Psoas muscle (tissue), 8 donors: ENCODE results near the gene ENDOU. TPM values are rescaled to one million over a fixed set of nuclear protein-coding genes. Genes with fewer than 3 reads are reported as not detected.

Source experiments
- ATAC-seq, 4 donors: fragments of 200-7000 bp; cut with Tn5 transposase; one replicate each; pipeline ENCODE4 v1.9.1; 2020; ENCODE audit warnings: moderate library complexity in 3 of 4, mild to moderate bottlenecking in 2 of 4
- DNase-seq, 2 donors: peaks; one replicate each; pipeline ENCODE4 v3.0.0-alpha.2; 2020
- H3K27ac ChIP-seq: fragments of 200-600 bp; one replicate; pipeline ENCODE4 v1.8.0; 2022
- H3K27me3 ChIP-seq, 3 donors: fragments of 200-600 bp in 1 of 3; one replicate each; pipeline versions ENCODE4 v1.6.1 to v1.8.0; 2013 to 2022; ENCODE audit warnings: low read length in 2 of 3, mild to moderate bottlenecking in 2 of 3, moderate library complexity in 1 of 3; ENCODE audit not compliant: insufficient read depth in 3 of 3
- H3K36me3 ChIP-seq, 2 donors: fragments of 200-600 bp in 1 of 2; one replicate each; pipeline versions ENCODE4 v1.6.1 to v1.8.0; 2013 to 2022; ENCODE audit warnings: low read depth in 1 of 2, mild to moderate bottlenecking in 1 of 2, moderate library complexity in 1 of 2; ENCODE audit not compliant: insufficient read depth in 1 of 2
- H3K4me1 ChIP-seq: fragments of 200-600 bp; one replicate; pipeline ENCODE4 v1.8.0; 2022
- H3K4me3 ChIP-seq: fragments of 200-600 bp; one replicate; pipeline ENCODE4 v1.8.0; 2022; ENCODE audit warnings: mild to moderate bottlenecking
- H3K9me3 ChIP-seq: fragments of 200-600 bp; one replicate; pipeline ENCODE4 v1.8.0; 2022
- WGBS, 3 donors: extraction: QIAGEN DNeasy Blood & Tissue Kit; methylation state at CpG; one replicate each; pipeline versions ENCODE4 v1.1.6 to v1.1.7; 2013; 5-methylcytosine and 5-hydroxymethylcytosine counted together
- intact Hi-C, 2 donors: fragments of 100-400 bp; cut with DNase I; formaldehyde crosslinking; loops; one replicate each; pipeline versions ENCODE4 v1.11.0 to v1.14.2; 2022
- polyA plus RNA-seq, 3 donors: library from polyadenylated mRNA; stranded (reverse); fragments of 200-250 nt; gene quantifications; one replicate each; pipeline ENCODE4 v1.2.3, GENCODE V29; 2013
- total RNA-seq, 4 donors: library from RNA; stranded (reverse); fragmentation: NEBNext Ultra II Directional in 2 of 4; extraction: Animal tissue kit (Norgen Biotek cat#: 25700) in 2 of 4; gene quantifications; one replicate each; pipeline versions ENCODE4 v1.2.1 to v1.2.4, GENCODE V29; 2021 to 2023
- TF ChIP-seq, protein P1 (sequence below): fragments of 200-600 bp; IDR thresholded peaks from one replicate; pipeline ENCODE4 v1.8.0; 2022; ENCODE audit warnings: antibody characterized with exemption
- donor health status: healthy with polysubstance abuse.
- donor health status: DM: no; HTN: no; CAD: no; lungs with moderate emphysema.
- donor health status: Bipolar disorder and iron deficiency.
- donor health status: healthy.
- donor health status: DM: yes; HTN: yes; CAD: no.
- donor health status: DM: no; HTN: no; CAD: no.
- donor health status: DM: no; HTN: no; CAD: no.
- donor health status: DM: yes; HTN: yes; CAD: no.

ENDOU gene
- total and polyA plus RNA-seq, 7 donors, result 0.13 to 0.82 (median 0.20) TPM; not detected in 3

GRCh38 chr12:47739297-47739696 lies 14.0 kb upstream of the ENDOU start:
- Histone ChIP-seq H3K27ac (no peak overlapping the region), H3K4me3 (no peak overlapping the region), H3K4me1 (peaks cover 37% of the 10 kb centered on the region), H3K36me3 (no peaks in the 10 kb centered on the region), H3K9me3 (no peaks in the 10 kb centered on the region), H3K27me3 (no peaks in the 10 kb centered on the region)
- 85 to 95% (median 89%) methylated on average over 3 of the region's 3 CpGs for WGBS, 3 donors
- TF ChIP-seq, protein P1, sequence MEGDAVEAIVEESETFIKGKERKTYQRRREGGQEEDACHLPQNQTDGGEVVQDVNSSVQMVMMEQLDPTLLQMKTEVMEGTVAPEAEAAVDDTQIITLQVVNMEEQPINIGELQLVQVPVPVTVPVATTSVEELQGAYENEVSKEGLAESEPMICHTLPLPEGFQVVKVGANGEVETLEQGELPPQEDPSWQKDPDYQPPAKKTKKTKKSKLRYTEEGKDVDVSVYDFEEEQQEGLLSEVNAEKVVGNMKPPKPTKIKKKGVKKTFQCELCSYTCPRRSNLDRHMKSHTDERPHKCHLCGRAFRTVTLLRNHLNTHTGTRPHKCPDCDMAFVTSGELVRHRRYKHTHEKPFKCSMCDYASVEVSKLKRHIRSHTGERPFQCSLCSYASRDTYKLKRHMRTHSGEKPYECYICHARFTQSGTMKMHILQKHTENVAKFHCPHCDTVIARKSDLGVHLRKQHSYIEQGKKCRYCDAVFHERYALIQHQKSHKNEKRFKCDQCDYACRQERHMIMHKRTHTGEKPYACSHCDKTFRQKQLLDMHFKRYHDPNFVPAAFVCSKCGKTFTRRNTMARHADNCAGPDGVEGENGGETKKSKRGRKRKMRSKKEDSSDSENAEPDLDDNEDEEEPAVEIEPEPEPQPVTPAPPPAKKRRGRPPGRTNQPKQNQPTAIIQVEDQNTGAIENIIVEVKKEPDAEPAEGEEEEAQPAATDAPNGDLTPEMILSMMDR, result no peak
- DNase-seq (no peak), ATAC-seq (no peak)
- intact Hi-C loops, result no loop called here

DNA sequence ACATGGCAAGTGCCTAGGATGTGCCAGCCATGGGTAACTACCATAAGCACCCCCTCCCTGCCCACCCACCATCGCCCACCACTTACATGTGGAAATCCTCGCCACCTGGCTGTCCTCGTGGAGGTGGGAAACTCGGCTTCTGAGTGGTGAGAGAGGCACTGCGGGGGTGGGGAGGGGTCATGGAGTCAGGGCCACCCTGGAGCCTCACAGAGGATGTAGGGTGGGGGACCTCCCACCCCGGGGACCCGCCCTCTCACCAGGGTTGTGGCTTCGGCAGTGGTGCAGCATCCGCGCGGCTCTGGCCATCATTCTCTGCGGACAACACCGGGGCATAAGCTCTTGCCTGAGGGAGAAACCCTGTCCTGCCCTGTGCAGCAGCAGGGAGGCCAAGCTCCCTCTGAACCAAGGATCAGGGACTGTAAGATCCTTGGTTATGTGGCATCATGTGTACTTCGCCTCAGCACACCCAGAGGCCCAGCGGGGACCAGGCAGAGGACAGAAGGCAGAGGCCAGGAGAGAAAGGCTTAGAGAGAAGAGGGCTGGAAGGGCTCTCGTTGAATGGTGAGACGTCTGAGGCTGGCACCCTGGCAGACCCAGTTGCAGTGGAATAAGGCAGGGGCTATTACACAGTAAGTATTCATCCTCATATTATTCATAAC lies 12.8 kb upstream of the ENDOU start:
- TF ChIP-seq, protein P1, result no peak
- no peak overlapping the region for H3K4me3 ChIP-seq
- DNase-seq, result no peak
- WGBS, 3 donors, result 75 to 77% (median 76%) methylated on average over 17 of the region's 17 CpGs
- peak overlapping the region; percentile 58 for H3K27ac ChIP-seq
- no peaks in the 10 kb centered on the region for H3K36me3 ChIP-seq
- H3K27me3 ChIP-seq, result no peaks in the 10 kb centered on the region
- intact Hi-C loops, result no loop called here
- H3K9me3 ChIP-seq, result no peaks in the 10 kb centered on the region
- H3K4me1 ChIP-seq, result peaks cover 39% of the 10 kb centered on the region
- no peak for ATAC-seq

- peak overlapping the region; percentile 7 for H3K4me3 ChIP-seq
Observed at GRCh38 chr12:47736877-47737676, 11.8 kb upstream of the ENDOU start.

DNA sequence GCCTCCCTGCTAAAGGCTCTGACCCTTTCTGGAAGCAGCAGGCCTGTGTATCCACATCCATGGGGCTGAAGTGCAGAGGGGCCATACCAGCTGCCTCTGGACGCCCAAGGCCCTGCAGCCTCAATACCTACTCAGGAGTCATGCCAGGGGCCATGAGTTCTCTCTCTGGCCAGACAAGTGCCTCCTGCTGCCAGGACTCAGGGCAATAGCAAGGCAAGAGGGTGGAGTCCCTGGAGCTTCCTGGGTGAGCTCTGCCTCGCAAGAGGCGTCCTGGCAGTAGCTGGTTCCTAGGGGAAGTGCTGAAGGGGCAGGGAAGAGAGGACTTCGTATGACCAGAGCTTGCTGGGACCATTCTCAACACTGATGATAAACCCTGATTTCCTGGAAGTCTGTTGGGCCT lies 10.9 kb upstream of the ENDOU start:
- TF ChIP-seq, protein P1, result no peak
- no peaks in the 10 kb centered on the region for H3K9me3 ChIP-seq
- H3K4me1 ChIP-seq, result peaks cover 39% of the 10 kb centered on the region
- peak overlapping the region; percentile 58 for H3K27ac ChIP-seq
- intact Hi-C loops, result no loop called here
- no peak for ATAC-seq
- WGBS, 3 donors, result 59 to 77% (median 64%) methylated on average over 4 of the region's 4 CpGs
- H3K36me3 ChIP-seq, result no peaks in the 10 kb centered on the region
- H3K4me3 ChIP-seq, result no peak overlapping the region
- no peak for DNase-seq
- no peaks in the 10 kb centered on the region for H3K27me3 ChIP-seq

More at GRCh38 chr12:47736877-47737676, 11.8 kb upstream of the ENDOU start:
- TF ChIP-seq, protein P1, result no peak
- WGBS, 3 donors, result 10 to 14% (median 14%) methylated on average over 19 of the region's 19 CpGs
- Histone ChIP-seq H3K27ac (peak overlapping the region; percentile 58), H3K9me3 (no peaks in the 10 kb centered on the region), H3K36me3 (no peaks in the 10 kb centered on the region), H3K4me1 (peaks cover 39% of the 10 kb centered on the region), H3K27me3 (no peaks in the 10 kb centered on the region)
- DNase-seq, result peak; percentile 84 to 92
- intact Hi-C loops, result no loop called here
- peak; percentile 60 to 80 (median 73) for ATAC-seq
